ENCODE data around the gene ZMIZ1.

DNA sequence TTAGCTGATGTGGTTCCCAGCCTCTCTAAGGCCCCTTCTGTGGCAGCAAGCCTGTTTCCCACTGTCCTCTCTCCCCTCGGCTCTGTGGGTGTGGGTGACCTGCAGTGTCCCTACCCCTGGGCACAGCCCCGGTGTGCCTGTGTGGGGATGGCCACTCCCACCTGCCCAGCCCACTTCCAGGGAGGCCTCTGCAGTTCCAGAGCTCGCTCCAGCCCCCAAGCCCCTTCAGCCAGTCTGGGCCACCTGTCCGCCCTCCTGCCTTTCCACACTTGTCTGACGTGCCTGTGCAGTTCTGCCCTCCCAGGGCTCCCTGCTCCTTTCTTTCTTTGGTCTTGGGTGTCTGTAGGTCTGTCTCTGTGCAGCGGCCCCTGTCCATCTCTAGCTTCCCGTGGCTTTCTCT, 151.5 kb downstream of the ZMIZ1 start:
- TF ChIP-seq ZFX (IDR thresholded peaks at IDR 0.05): no peak
- TF ChIP-seq CTCF (conservative IDR thresholded peaks at IDR 0.05): no peak
